Activated T-helper 17 cell treated with anti-CD3 and anti-CD28 coated beads, Interleukin-2, amount 50 U/mL, for 72 hours (primary cell): ENCODE data around the gene MED29. TPM values are rescaled to one million over a fixed set of nuclear protein-coding genes. Genes with fewer than 3 reads are reported as not detected.
A peak's percentile ranks its signal among the peaks of the same experiment; 100 is the strongest.

Experiments used
- ATAC-seq: fragments of 150-1000 bp; cut with Tn5 transposase; replicated peaks from 2 replicates; pipeline ENCODE4 v1.10.0; 2021; ENCODE audit warnings: mild to moderate bottlenecking, moderate library complexity
- H3K27ac Mint-ChIP-seq: one replicate; pipeline ENCODE4 v1.8.0; 2022; ENCODE audit warnings: mixed read lengths
- H3K27me3 Mint-ChIP-seq: one replicate; pipeline ENCODE4 v1.8.0; 2022; ENCODE audit warnings: mixed read lengths
- H3K36me3 Mint-ChIP-seq: one replicate; pipeline ENCODE4 v1.8.0; 2022; ENCODE audit warnings: low read depth, mild to moderate bottlenecking, mixed read lengths
- H3K4me1 Mint-ChIP-seq: one replicate; pipeline ENCODE4 v1.8.0; 2022; ENCODE audit warnings: mixed read lengths
- H3K4me3 Mint-ChIP-seq: one replicate; pipeline ENCODE4 v1.8.0; 2022; ENCODE audit warnings: mild to moderate bottlenecking, mixed read lengths
- H3K9me3 Mint-ChIP-seq: one replicate; pipeline ENCODE4 v1.8.0; 2022; ENCODE audit warnings: mixed read lengths
- total RNA-seq, 2 donors: library from RNA; stranded (reverse); gene quantifications; one replicate each; pipeline ENCODE4 v1.2.3, GENCODE V29; 2022

Gene MED29, protein sequence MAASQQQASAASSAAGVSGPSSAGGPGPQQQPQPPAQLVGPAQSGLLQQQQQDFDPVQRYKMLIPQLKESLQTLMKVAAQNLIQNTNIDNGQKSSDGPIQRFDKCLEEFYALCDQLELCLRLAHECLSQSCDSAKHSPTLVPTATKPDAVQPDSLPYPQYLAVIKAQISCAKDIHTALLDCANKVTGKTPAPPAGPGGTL
- 10 to 100 TPM; 24.6 to 27.7 TPM for total RNA-seq

DNA sequence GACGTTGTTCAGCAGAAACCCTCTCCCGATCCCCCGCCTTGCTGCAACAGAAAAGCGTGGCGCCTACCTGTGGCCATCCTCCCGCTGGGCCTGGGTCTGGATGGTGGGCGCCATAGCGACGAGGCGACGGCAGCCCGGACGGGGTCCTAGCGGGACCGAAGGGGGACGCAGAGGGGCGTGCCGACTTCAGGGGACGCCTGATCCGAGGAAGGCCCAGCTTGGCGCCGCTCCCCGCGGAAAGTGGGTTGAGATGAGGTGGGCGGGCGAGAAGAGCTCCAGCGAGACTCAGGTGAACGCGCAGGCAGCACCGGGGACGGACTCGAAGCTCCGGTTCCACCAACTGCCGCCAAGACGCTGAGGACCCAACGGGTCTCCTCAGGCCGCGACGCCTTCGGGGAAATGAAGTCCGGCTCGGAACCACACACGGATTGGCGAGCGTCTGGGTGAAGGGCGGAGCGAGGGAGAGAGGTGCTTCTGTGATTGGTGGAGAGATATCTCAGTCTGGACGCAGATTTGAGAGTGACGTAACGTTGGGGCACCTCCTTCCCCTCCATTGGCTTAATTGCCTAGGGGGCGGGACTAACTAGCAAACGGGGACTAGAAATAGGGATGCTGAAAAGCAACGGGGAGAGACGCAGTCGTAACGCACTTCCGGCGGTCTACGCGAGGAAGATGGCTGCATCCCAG is at the start of gene MED29, which contains the start of gene PAF1:
Gene MED29 (plus strand): TSS at position 628 of the 687 bp plus-strand sequence. CDS start 45 bp downstream, at position 673.
Gene PAF1 (minus strand): TSS at position 356 of the 687 bp plus-strand sequence. CDS start 242 bp downstream, at position 114.
- Mint-ChIP-seq H3K9me3 (no peaks in the 10 kb centered on the region), H3K27me3 (no peaks in the 10 kb centered on the region), H3K36me3 (peaks cover 98% of the 10 kb centered on the region), H3K4me1 (peaks cover 5% of the 10 kb centered on the region), H3K27ac (peak within 1 kb of the TSS; percentile 99), H3K4me3 (peak within 1 kb of the TSS; percentile 100)
- peak; percentile 99 for ATAC-seq

DNA sequence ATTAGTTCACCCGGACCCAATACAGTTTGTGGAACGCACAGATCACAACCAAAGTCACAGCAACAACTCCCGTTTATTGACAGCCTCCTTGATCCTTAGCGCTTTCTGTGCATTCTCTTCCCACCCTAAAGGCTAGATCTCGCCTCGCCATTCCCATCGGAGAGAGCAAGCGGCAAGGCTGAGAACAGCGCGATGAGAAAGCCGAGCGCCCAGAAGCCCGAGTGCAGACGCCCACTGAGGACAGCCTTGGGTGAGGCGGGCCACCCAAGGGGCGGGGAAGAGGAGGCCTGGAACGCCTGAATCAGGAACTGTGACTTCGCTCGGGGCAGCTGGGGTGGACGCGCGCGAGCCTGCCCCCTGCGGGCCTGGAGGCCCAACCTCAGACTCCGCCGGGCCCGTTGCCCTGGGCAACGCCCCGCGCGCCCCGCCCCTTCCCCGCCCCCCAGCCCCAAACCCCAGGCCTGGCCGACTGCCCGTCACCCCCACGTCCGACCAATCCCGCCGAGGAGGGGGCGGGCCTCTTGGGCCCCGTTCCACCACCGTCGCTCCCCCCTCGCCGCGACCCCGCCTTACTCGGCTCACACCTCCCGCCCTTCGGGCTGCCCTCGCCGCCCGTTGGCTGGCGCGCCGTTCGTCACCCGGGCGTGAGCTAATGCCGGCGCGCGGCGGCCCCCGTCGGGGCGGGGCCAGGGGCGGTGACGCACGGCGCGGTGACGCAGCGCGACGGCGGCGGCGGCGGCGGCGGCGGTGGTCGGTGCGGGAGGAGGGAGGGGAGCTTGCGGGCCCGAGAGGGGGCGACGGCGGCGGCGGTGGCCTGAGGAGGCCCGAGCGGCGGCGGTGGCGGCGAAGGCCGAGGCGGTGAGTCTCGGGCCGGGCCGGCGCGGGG is 49.2 kb upstream of the MED29 start, which contains the start of gene SAMD4B:
Gene SAMD4B (plus strand): TSS at position 703 of the 886 bp plus-strand sequence. CDS start 14,473 bp downstream, outside the sequence.
- Mint-ChIP-seq H3K9me3 (no peaks in the 10 kb centered on the region), H3K27ac (peak within 1 kb of the TSS; percentile 99), H3K4me1 (peaks cover 50% of the 10 kb centered on the region), H3K36me3 (peaks cover 51% of the 10 kb centered on the region), H3K27me3 (no peaks in the 10 kb centered on the region), H3K4me3 (peak within 1 kb of the TSS; percentile 100)
- ATAC-seq, result peak; percentile 91

DNA sequence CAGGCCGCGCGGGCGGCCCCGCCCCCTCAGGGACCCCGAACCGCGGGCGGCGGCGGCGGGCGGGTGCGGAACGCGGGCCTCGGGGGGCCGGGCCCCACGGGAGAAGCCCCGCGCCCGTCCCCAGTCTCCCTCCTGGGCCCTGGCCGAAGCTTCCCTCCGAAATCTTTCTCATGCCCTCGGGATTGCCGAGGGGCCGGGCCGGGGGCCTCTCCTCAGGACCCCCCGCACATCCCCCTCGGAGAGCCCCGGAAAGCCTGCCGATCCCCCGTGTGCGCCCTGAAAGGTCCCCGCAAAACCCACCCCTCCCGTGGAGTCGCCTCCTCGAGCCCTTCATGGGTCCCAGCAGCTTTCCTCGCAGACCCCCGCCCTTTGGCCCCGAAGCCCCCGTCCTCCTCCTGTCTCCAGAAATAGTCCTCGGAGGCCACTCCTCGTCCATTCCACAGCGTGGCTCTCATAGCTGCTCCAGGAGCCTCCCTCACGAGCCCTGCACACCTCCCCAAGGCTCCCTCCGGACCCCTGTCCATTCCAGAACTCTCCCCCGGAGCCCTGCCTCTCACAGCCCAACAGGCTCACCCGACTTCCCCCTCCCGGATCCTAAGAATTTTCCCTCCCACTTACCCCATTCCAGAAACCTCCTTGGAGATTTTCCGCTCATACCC is 48.4 kb upstream of the MED29 start:
- Mint-ChIP-seq H3K4me3 (peak overlapping the region; percentile 78), H3K27ac (peak overlapping the region; percentile 73), H3K9me3 (no peaks in the 10 kb centered on the region), H3K27me3 (no peaks in the 10 kb centered on the region), H3K36me3 (peaks cover 59% of the 10 kb centered on the region), H3K4me1 (peaks cover 50% of the 10 kb centered on the region)
- no peak for ATAC-seq

DNA sequence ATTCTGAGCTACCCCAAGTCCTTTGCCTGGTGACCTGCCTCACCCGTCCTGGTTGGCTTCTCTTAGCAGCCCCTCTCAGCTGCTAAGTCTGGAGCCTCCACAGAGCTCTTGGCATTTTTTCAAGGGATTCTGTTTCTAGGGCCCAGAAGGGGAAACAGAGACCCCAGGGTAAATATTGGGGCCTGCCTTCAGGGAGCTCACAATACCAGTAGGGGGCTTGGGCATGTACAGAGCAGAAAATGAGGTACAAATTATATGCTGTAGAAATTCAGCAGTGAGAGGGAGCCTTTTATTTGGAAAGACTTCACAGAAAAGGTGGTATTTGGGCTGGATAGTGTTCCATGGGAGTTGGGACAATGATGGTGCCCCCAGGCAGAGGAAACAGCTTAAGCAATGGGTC is 45.2 kb upstream of the MED29 start:
- Mint-ChIP-seq H3K36me3 (peaks cover 74% of the 10 kb centered on the region), H3K4me3 (peak overlapping the region; percentile 78), H3K27me3 (no peaks in the 10 kb centered on the region), H3K27ac (peak overlapping the region; percentile 73), H3K4me1 (peaks cover 55% of the 10 kb centered on the region), H3K9me3 (no peaks in the 10 kb centered on the region)
- no peak for ATAC-seq

DNA sequence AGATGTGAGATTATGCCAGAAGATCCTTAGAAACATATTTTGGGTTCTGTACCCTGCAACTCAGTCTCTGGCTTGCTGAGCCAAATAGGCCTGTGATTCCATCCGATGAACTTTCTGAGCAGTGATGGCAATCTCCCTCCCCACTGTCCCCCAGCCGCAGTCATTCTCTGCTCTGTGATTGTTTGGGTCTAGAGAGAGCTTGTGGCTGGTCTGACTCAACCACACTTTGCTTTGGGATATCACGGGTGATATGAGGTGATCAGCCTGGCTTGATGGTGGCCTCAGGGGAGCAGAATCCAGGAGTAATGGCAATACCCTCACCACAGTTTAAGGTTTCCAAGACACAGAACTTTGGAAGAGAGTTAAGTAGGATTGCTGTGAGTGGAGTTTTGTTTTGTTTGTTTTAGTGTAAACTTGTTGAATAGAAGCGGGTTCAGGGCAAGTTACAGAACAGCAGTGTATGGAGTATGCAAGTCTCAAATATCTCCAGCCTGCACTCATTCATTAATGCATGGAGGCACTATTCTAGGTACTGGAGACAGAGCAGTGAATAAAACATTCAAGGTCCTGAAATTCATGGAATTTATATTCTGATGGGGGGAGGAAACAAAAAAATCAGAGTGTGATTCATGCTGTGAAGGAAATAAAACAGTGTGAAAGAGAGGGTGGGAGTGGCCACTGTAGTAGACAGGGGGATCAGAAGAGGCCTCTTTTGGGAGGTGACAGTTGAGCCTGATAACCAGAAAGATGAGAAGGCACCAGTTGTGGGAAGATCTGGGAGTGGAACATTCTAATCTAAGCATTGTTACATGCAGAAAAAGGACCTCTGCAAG is 43.6 kb upstream of the MED29 start:
- peak overlapping the region; percentile 48 for H3K27ac Mint-ChIP-seq

DNA sequence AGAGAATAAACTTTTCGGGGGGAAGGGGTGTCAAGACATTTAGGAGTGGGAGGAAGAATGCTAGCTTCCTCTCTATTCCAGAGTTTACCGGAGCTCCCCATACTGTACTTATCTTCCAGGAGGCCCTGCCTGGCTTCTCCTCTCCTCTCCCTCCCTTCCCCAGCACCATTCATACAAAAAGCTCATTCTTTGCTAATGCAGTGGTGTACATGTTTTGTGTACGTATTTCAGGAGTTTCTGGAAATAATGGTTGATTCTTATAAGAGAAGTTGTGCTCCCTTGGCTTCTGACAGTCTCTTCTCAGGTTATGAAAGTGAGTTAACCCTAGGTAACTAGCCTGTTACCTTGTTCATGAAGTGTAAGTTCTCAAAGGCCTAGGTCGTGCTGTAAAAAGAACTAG is 41.9 kb upstream of the MED29 start:
- H3K9me3 Mint-ChIP-seq, result no peaks in the 10 kb centered on the region
- no peak overlapping the region for H3K4me3 Mint-ChIP-seq
- H3K27ac Mint-ChIP-seq, result peak overlapping the region; percentile 48
- peaks cover 45% of the 10 kb centered on the region for H3K4me1 Mint-ChIP-seq
- H3K27me3 Mint-ChIP-seq, result no peaks in the 10 kb centered on the region
- H3K36me3 Mint-ChIP-seq, result peaks cover 79% of the 10 kb centered on the region
- no peak for ATAC-seq

More for the DNA sequence above, 43.6 kb upstream of the MED29 start:
- ATAC-seq, result peak; percentile 14
- Mint-ChIP-seq H3K27me3 (no peaks in the 10 kb centered on the region), H3K4me1 (peaks cover 55% of the 10 kb centered on the region), H3K4me3 (peak overlapping the region; percentile 13), H3K36me3 (peaks cover 80% of the 10 kb centered on the region), H3K9me3 (no peaks in the 10 kb centered on the region)

DNA sequence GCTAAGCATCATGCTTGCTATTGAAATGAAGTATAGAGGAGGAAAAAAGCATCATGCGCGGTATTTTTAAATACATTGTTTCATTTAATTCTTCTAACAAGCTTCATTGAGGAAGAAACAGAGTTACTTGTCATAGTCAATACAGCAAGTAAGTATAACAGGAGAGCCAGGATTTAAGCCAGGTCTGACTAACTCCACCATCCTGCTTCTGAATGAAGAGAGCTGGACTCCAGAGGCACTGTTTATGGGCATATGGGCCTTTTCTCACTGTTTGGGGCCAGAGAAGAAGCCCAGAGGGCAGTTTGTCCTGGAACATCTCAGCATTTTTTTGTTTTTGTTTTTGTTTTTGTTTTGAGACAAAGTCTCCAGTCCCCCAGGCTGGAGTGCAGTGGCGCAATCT is 41.0 kb upstream of the MED29 start:
- Mint-ChIP-seq H3K36me3 (peaks cover 79% of the 10 kb centered on the region), H3K27me3 (no peaks in the 10 kb centered on the region), H3K9me3 (no peaks in the 10 kb centered on the region), H3K4me3 (no peak overlapping the region), H3K27ac (no peak overlapping the region), H3K4me1 (peaks cover 37% of the 10 kb centered on the region)
- no peak for ATAC-seq

DNA sequence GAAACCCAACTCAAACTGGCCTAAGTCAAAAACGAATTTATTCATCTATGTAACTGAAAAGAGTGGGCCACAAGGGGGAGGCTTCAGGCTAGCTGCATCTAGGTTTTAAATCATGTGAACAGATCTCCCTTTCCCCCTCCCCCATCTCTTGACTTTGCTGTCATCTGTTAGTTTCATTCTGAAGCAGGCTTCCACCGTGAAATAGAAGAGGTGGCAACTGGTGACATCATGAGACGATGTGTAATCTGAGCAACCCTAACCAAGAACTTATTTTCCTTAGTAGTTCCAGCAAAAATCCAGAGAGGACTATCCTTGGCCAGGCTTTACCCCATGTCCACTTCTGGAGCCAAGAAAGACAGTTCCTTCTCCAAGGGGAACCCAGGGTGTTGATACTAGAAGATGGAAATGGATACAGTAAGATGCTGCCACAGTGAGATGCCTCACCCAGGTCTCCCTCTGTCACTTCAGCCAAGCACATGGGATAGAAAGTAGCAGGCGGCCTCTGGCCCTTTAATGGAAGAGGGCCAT is 39.6 kb upstream of the MED29 start:
- peak; percentile 95 for ATAC-seq

DNA sequence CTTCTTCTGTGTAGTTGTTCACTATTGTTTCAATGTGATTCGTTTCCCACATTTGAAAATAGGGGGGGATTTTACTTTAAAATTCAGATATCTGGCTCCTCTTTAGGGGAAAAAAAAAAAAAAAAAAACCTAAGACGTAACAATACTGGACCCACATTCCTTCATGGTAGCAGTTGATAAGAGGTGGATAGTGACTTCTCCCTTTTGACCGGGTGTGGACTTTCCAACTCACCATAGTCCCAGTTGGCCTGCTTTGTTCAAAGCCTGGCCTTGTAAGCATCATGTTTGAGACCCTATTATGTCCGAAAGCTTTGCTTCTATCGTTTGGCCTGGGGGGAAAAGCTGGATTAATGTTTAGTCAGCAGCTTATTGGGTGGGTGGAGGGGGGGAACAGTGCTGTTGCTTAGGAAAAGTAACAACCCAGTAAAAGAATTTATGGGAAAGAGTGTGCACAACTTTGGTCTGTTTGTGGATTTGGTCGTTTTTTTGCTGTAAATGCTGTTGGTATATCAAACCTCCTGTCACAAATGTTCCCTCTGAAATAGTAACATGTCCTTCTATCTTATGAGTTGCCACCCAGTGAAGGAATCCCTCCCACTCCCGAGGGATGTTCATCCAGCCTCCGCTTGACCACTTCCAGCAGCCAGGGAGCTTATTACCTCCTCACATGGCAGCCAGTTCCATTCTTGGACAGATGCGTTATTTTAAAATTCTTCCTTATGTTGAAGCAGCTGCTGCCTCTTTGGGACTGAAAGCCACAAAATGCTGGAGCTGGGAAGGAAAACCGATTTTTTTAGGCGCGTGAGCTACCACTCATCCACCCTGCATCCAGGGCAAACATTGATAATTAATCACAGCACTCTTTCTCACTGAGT is 38.6 kb upstream of the MED29 start:
- H3K27ac Mint-ChIP-seq, result peak overlapping the region; percentile 80
- H3K4me1 Mint-ChIP-seq, result peaks cover 23% of the 10 kb centered on the region
- no peak for ATAC-seq
- H3K9me3 Mint-ChIP-seq, result no peaks in the 10 kb centered on the region
- no peaks in the 10 kb centered on the region for H3K27me3 Mint-ChIP-seq
- H3K4me3 Mint-ChIP-seq, result no peak overlapping the region
- peaks cover 84% of the 10 kb centered on the region for H3K36me3 Mint-ChIP-seq

More for the DNA sequence above, 39.6 kb upstream of the MED29 start:
- H3K4me3 Mint-ChIP-seq, result peak overlapping the region; percentile 47
- H3K27me3 Mint-ChIP-seq, result no peaks in the 10 kb centered on the region
- H3K4me1 Mint-ChIP-seq, result peaks cover 28% of the 10 kb centered on the region
- peak overlapping the region; percentile 80 for H3K27ac Mint-ChIP-seq
- peaks cover 82% of the 10 kb centered on the region for H3K36me3 Mint-ChIP-seq
- H3K9me3 Mint-ChIP-seq, result no peaks in the 10 kb centered on the region

DNA sequence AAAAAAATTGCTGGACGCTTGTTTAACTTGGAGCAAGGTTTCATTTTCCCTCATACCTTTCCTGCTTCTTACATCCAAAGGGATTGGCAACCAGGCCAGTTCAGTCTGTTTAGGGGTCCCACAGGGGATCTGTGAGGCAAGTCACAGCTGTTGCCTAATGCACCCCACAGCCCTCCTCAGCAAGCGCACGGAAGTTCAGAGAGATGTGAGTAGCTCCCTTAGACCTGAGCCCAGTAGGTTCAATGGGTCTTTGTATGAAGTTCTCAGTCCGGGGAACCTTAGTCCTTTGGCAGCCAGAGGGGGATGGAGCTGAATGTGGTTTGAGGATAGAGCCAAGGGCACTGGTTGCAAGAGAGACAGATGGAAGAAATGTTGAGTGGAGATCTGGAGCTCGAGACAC is 35.9 kb upstream of the MED29 start:
- H3K4me1 Mint-ChIP-seq, result peaks cover 4% of the 10 kb centered on the region
- no peak overlapping the region for H3K4me3 Mint-ChIP-seq
- no peaks in the 10 kb centered on the region for H3K27me3 Mint-ChIP-seq
- no peak overlapping the region for H3K27ac Mint-ChIP-seq
- peaks cover 90% of the 10 kb centered on the region for H3K36me3 Mint-ChIP-seq
- H3K9me3 Mint-ChIP-seq, result no peaks in the 10 kb centered on the region
- ATAC-seq, result no peak

DNA sequence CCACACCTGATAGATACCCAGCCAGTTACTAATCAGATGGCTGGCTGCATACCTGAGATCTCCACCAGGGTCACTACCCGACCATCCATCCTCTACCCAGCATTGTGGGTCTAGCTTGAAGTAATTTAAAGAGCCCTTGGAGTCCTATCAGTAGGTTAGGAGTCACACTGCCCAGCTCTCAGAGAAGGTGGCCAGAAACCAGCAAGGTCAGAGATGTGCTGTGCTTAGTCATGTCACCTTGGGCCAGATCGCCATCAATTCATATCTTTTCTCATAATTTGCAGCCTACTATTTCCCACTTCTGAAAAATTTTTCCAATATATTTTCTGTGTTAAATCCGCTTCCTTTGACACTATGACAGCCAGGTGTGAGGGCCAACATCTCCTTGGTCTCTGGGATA is 35.1 kb upstream of the MED29 start:
- H3K27me3 Mint-ChIP-seq, result no peaks in the 10 kb centered on the region
- peak overlapping the region; percentile 56 for H3K27ac Mint-ChIP-seq
- H3K4me3 Mint-ChIP-seq, result no peak overlapping the region
- peaks cover 4% of the 10 kb centered on the region for H3K4me1 Mint-ChIP-seq
- no peak for ATAC-seq
- H3K9me3 Mint-ChIP-seq, result no peaks in the 10 kb centered on the region
- H3K36me3 Mint-ChIP-seq, result peaks cover 95% of the 10 kb centered on the region

DNA sequence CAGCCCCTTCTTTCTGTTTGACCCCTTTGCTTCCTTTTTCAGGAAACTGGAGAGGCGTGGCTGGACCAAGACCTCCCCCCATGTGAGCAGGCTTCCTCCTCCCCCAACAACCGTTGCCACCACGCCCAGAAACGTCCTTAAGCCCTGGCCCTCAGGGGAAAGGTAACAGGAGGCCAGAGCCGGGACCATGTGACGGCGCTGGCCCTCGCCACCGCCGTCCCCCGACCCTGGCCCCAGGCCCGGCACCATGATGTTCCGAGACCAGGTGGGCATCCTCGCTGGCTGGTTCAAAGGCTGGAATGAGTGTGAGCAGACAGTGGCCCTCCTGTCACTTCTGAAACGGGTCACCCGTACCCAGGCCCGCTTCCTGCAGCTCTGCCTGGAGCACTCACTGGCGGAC is 34.5 kb upstream of the MED29 start:
- Mint-ChIP-seq H3K27ac (no peak overlapping the region), H3K9me3 (no peaks in the 10 kb centered on the region), H3K36me3 (peaks cover 92% of the 10 kb centered on the region), H3K27me3 (no peaks in the 10 kb centered on the region), H3K4me1 (peaks cover 4% of the 10 kb centered on the region), H3K4me3 (no peak overlapping the region)
- ATAC-seq, result no peak
